MM.1S (cell line): ENCODE results near the gene CBL.

ENCODE experiments used
- DNase-seq: peaks from one replicate; pipeline ENCODE4 v3.0.0-alpha.2; 2015
- H2AFZ ChIP-seq: fragments of 300-600 bp; sonication (generic); 2 replicates; pipeline ENCODE4 v1.6.0; 2016; ENCODE audit warnings: antibody characterized with exemption, low read length
- H3F3A ChIP-seq: fragments of 300-600 bp; sonication (generic); 2 replicates; pipeline ENCODE4 v1.6.1; 2016; ENCODE audit warnings: mild to moderate bottlenecking, antibody characterized with exemption, low read length, moderate library complexity, mixed read lengths; ENCODE audit not compliant: insufficient read depth
- H3K27ac ChIP-seq: fragments of 300-600 bp; sonication (generic); 2 replicates; pipeline ENCODE4 v1.5.1; 2016; ENCODE audit warnings: mild to moderate bottlenecking, low read length
- H3K27me3 ChIP-seq: fragments of 300-600 bp; sonication (generic); replicated peaks from 2 replicates; pipeline ENCODE4 v1.6.0; 2016; ENCODE audit warnings: low read length; ENCODE audit not compliant: insufficient read depth
- H3K36me3 ChIP-seq: fragments of 300-600 bp; sonication (generic); replicated peaks from 2 replicates; pipeline ENCODE4 v1.6.1; 2016; ENCODE audit warnings: mild to moderate bottlenecking, low read length, mixed read lengths; ENCODE audit not compliant: insufficient read depth
- H3K4me1 ChIP-seq: fragments of 300-600 bp; sonication (generic); 2 replicates; pipeline ENCODE4 v1.6.1; 2016; ENCODE audit warnings: low read length, mixed read lengths
- H3K4me2 ChIP-seq: fragments of 300-600 bp; sonication (generic); 2 replicates; pipeline ENCODE4 v1.6.0; 2016; ENCODE audit warnings: low read depth, low read length
- H3K4me3 ChIP-seq: fragments of 300-600 bp; sonication (generic); 2 replicates; pipeline ENCODE4 v1.5.1; 2016; ENCODE audit warnings: low read length, mixed read lengths
- H3K79me2 ChIP-seq: fragments of 300-600 bp; sonication (generic); 2 replicates; pipeline ENCODE4 v1.6.1; 2016; ENCODE audit warnings: mixed run types, low read length, mixed read lengths
- H3K9ac ChIP-seq: fragments of 300-600 bp; sonication (generic); 2 replicates; pipeline ENCODE4 v1.6.1; 2016; ENCODE audit warnings: low read length, mixed read lengths
- H3K9me2 ChIP-seq: fragments of 300-600 bp; sonication (generic); replicated peaks from 2 replicates; pipeline ENCODE4 v1.6.1; 2016; ENCODE audit warnings: mild to moderate bottlenecking, low read length, mixed read lengths; ENCODE audit not compliant: insufficient read depth
- H3K9me3 ChIP-seq: fragments of 300-600 bp; sonication (generic); replicated peaks from 2 replicates; pipeline ENCODE4 v1.6.1; 2016; ENCODE audit warnings: mild to moderate bottlenecking, low read length, mixed read lengths; ENCODE audit not compliant: insufficient read depth
- H4K20me1 ChIP-seq: fragments of 300-600 bp; sonication (generic); 2 replicates; pipeline ENCODE4 v1.6.1; 2016; ENCODE audit warnings: mild to moderate bottlenecking, low read length, moderate library complexity, mixed read lengths; ENCODE audit not compliant: insufficient read depth
- CTCF ChIP-seq: fragments of 300-600 bp; sonication (generic); IDR thresholded peaks from 2 replicates; pipeline ENCODE4 v1.5.1; 2016; ENCODE audit warnings: antibody characterized with exemption, low read length, mixed read lengths
- EZH2 ChIP-seq: fragments of 300-600 bp; sonication (generic); optimal IDR thresholded peaks from 2 replicates; pipeline ENCODE3; 2017; ENCODE audit warnings: low read depth, mild to moderate bottlenecking, antibody characterized with exemption, low read length, mixed read lengths
- EZH2phosphoT487 ChIP-seq: fragments of 300-600 bp; sonication (generic); IDR thresholded peaks from 2 replicates; pipeline ENCODE4 v1.6.1; 2018; ENCODE audit warnings: antibody characterized with exemption, low read length

Gene CBL

GRCh38 chr11:119320240-119320775 lies 114.2 kb downstream of the CBL start:
- Histone ChIP-seq H3K79me2 (no peaks in the 10 kb centered on the region), H4K20me1 (no peaks in the 10 kb centered on the region), H3K4me3 (peak overlapping the region; percentile 63), H3K27ac (no peak overlapping the region), H3F3A (peaks cover 7% of the 10 kb centered on the region; the same call in 1 of the 2 replicates), H3K4me1 (peaks cover 16% of the 10 kb centered on the region), H2AFZ (peak overlapping the region; percentile 72), H3K4me2 (peak overlapping the region; percentile 92), H3K9me2 (no peaks in the 10 kb centered on the region), H3K9ac (peak overlapping the region; percentile 60), H3K27me3 (peaks cover 37% of the 10 kb centered on the region), H3K36me3 (no peaks in the 10 kb centered on the region), H3K9me3 (no peaks in the 10 kb centered on the region)
- TF ChIP-seq CTCF (no peak), EZH2 (no peak), EZH2phosphoT487 (no peak)
- DNase-seq = no peak

GRCh38 chr11:119320776-119321524 lies 114.8 kb downstream of the CBL start:
- Histone ChIP-seq H3F3A (peaks cover 7% of the 10 kb centered on the region; the same call in 1 of the 2 replicates), H3K27ac (peak overlapping the region; percentile 54; the same call in 1 of the 2 replicates), H3K9me3 (no peaks in the 10 kb centered on the region), H4K20me1 (no peaks in the 10 kb centered on the region), H3K36me3 (no peaks in the 10 kb centered on the region), H3K27me3 (peaks cover 33% of the 10 kb centered on the region), H3K4me2 (peak overlapping the region; percentile 92), H3K79me2 (no peaks in the 10 kb centered on the region), H3K9ac (peak overlapping the region; percentile 60), H2AFZ (peak overlapping the region; percentile 72), H3K4me3 (peak overlapping the region; percentile 63), H3K9me2 (no peaks in the 10 kb centered on the region), H3K4me1 (peaks cover 9% of the 10 kb centered on the region)
- DNase-seq = peak; percentile 74
- TF ChIP-seq EZH2 = no peak
- no peak for TF ChIP-seq EZH2phosphoT487
- TF ChIP-seq CTCF = no peak

DNA sequence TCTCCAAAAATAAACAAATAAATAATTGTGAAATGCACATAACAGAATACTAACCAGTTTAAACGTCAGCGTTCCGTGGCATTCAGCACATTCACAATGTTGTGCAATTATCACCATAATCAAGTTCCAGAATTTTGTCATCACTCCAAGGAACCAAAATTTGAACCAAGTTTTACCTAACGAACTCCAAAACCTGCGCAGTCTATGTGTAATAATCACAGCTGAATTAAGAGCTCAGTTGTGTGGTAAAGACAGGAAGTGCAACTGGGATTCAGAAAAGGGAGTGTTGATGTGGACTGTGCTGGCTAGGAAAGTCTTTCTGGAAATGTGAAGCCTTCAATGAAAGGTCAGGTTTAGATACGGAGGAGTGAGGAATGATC lies 116.2 kb downstream of the CBL start:
- Histone ChIP-seq H3K4me3 (peak overlapping the region; percentile 63), H3K27ac (no peak overlapping the region), H3K4me2 (peak overlapping the region; percentile 92), H3K36me3 (no peaks in the 10 kb centered on the region), H3K79me2 (no peaks in the 10 kb centered on the region), H3F3A (peaks cover 7% of the 10 kb centered on the region; the same call in 1 of the 2 replicates), H3K9me2 (no peaks in the 10 kb centered on the region), H3K9ac (no peak overlapping the region; the same call in 1 of the 2 replicates), H2AFZ (peak overlapping the region; percentile 72), H3K4me1 (peaks cover 7% of the 10 kb centered on the region; the same call in 1 of the 2 replicates), H3K27me3 (peaks cover 21% of the 10 kb centered on the region), H4K20me1 (no peaks in the 10 kb centered on the region), H3K9me3 (no peaks in the 10 kb centered on the region)
- no peak for DNase-seq
- no peak for TF ChIP-seq EZH2
- TF ChIP-seq CTCF = no peak
- TF ChIP-seq EZH2phosphoT487 = no peak
